Esophagus muscularis mucosa (tissue), 3 donors: ENCODE results near the gene ZBTB45.

Source experiments
- POLR2A ChIP-seq: fragments of 450-650 bp; IDR thresholded peaks from one replicate; pipeline ENCODE4 v1.6.1; 2017; ENCODE audit warnings: antibody characterized with exemption, moderate library complexity, mild to moderate bottlenecking, low read depth
- TF ChIP-seq, protein P1 (sequence below), 3 experiments: fragments of 200-600 bp in 2 of 3; fragments of 450-650 bp in 1 of 3; sonication (generic) in 2 of 3; IDR thresholded peaks; one replicate each; pipeline ENCODE4 v1.5.1; 2017 to 2019; ENCODE audit warnings: antibody characterized with exemption in 3 of 3, mild to moderate bottlenecking in 2 of 3, moderate library complexity in 1 of 3

DNA sequence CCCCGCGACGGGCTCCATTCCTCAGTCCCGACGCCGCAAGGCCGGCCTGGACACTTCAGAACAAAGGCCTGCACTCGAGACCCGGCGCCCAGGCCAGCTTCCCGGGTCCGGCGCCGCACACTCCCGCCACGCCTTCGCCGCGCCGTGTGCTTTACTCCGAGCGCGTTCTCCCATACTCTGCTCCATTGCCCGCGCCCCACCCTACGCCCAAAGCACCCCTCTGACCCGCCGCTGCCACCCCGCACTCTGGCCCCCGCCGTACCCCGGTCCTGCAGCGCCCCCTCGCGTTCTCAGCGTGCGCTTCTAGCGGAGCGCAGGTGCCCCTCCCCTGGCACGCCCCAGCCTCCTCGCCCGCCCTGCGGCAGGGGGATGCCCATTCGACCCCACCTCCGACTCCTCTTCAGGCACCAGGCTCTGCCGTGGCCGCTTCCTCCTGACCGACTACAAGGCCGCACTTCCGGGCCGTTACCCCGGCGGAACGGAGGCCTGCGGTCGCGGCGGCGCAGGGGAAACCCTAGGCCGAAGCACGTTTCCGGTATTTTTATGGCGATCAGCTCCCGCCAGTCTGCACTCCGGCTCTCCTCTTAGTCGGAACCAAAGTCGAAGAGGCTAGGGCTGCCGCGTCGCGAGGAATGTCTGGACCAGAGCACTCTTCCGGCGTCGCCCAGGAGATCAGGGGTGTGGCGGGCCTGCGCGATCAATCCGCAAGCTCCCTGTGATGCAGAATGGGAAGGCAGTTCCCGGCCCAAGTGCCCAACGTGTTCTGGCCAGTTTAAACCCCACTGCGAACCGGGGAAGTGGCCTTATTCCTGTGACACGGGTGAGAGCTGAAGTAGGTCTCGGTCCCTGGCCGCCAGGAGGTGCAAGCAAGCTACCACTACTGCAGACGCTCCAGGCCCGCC is at the start of gene ZBTB45:
- TF ChIP-seq, protein P1, sequence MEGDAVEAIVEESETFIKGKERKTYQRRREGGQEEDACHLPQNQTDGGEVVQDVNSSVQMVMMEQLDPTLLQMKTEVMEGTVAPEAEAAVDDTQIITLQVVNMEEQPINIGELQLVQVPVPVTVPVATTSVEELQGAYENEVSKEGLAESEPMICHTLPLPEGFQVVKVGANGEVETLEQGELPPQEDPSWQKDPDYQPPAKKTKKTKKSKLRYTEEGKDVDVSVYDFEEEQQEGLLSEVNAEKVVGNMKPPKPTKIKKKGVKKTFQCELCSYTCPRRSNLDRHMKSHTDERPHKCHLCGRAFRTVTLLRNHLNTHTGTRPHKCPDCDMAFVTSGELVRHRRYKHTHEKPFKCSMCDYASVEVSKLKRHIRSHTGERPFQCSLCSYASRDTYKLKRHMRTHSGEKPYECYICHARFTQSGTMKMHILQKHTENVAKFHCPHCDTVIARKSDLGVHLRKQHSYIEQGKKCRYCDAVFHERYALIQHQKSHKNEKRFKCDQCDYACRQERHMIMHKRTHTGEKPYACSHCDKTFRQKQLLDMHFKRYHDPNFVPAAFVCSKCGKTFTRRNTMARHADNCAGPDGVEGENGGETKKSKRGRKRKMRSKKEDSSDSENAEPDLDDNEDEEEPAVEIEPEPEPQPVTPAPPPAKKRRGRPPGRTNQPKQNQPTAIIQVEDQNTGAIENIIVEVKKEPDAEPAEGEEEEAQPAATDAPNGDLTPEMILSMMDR (IDR thresholded peaks at IDR 0.05) = peak; percentile 67 to 76 (median 69)
- peak; percentile 19 for TF ChIP-seq POLR2A
